ENCODE measurements around the gene LRRC45.

GRCh38 chr17:82065193-82065637, 42.1 kb downstream of the LRRC45 start:
- no peak for TF ChIP-seq CTCF (conservative IDR thresholded peaks at IDR 0.05; ENCODE audit: low read depth in 2 of 2)
- TF ChIP-seq, protein P1, sequence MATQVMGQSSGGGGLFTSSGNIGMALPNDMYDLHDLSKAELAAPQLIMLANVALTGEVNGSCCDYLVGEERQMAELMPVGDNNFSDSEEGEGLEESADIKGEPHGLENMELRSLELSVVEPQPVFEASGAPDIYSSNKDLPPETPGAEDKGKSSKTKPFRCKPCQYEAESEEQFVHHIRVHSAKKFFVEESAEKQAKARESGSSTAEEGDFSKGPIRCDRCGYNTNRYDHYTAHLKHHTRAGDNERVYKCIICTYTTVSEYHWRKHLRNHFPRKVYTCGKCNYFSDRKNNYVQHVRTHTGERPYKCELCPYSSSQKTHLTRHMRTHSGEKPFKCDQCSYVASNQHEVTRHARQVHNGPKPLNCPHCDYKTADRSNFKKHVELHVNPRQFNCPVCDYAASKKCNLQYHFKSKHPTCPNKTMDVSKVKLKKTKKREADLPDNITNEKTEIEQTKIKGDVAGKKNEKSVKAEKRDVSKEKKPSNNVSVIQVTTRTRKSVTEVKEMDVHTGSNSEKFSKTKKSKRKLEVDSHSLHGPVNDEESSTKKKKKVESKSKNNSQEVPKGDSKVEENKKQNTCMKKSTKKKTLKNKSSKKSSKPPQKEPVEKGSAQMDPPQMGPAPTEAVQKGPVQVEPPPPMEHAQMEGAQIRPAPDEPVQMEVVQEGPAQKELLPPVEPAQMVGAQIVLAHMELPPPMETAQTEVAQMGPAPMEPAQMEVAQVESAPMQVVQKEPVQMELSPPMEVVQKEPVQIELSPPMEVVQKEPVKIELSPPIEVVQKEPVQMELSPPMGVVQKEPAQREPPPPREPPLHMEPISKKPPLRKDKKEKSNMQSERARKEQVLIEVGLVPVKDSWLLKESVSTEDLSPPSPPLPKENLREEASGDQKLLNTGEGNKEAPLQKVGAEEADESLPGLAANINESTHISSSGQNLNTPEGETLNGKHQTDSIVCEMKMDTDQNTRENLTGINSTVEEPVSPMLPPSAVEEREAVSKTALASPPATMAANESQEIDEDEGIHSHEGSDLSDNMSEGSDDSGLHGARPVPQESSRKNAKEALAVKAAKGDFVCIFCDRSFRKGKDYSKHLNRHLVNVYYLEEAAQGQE (IDR thresholded peaks at IDR 0.05; ENCODE audit: unreplicated experiment), result no peak
- no peak for TF ChIP-seq CREB1 (CRISPR knock-in tag; IDR thresholded peaks at IDR 0.05; ENCODE audit: low read depth)
- TF ChIP-seq, protein P2, sequence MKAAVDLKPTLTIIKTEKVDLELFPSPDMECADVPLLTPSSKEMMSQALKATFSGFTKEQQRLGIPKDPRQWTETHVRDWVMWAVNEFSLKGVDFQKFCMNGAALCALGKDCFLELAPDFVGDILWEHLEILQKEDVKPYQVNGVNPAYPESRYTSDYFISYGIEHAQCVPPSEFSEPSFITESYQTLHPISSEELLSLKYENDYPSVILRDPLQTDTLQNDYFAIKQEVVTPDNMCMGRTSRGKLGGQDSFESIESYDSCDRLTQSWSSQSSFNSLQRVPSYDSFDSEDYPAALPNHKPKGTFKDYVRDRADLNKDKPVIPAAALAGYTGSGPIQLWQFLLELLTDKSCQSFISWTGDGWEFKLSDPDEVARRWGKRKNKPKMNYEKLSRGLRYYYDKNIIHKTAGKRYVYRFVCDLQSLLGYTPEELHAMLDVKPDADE (IDR thresholded peaks at IDR 0.05), result no peak
- TF ChIP-seq EZH2 (IDR thresholded peaks at IDR 0.05; ENCODE audit: low read depth, unreplicated experiment), result no peak
- TF ChIP-seq EZH2phosphoT487 (IDR thresholded peaks at IDR 0.05; ENCODE audit: unreplicated experiment), result no peak
- no peak for TF ChIP-seq POLR2AphosphoS5 (IDR thresholded peaks at IDR 0.05; ENCODE audit: low read depth)
- no peak for TF ChIP-seq ZNF331 (CRISPR knock-in tag; IDR thresholded peaks at IDR 0.05; ENCODE audit: low read depth)
- no peak for TF ChIP-seq JUNB (IDR thresholded peaks at IDR 0.05; ENCODE audit: unreplicated experiment)
- TF ChIP-seq ZNF114 (CRISPR knock-in tag; IDR thresholded peaks at IDR 0.05), result no peak
- no peak for TF ChIP-seq STAT1 (IDR thresholded peaks at IDR 0.05; ENCODE audit: unreplicated experiment)
- no peak for TF ChIP-seq NANOG (IDR thresholded peaks at IDR 0.05; ENCODE audit: borderline replicate concordance)
